ENCODE results near the gene C1orf122.

Gene C1orf122

GRCh38 chr1:37817481-37817880 lies 9.9 kb downstream of the C1orf122 start:
- Histone ChIP-seq H3K4me1 (ENCODE audit: insufficient read depth, low read length) (no peaks in the 10 kb centered on the region), H3K36me3 (ENCODE audit: insufficient read depth, low read length) (no peaks in the 10 kb centered on the region; the same call in none of the 2 replicates), H3K9ac (ENCODE audit: low read depth, low read length) (no peak overlapping the region), H3K9me3 (ENCODE audit: control insufficient read depth, insufficient read depth, low read length) (no peaks in the 10 kb centered on the region)

- Histone ChIP-seq H3K4me1 (ENCODE audit: insufficient read depth, low read length) (no peaks in the 10 kb centered on the region), H3K9ac (ENCODE audit: low read depth, low read length) (no peak overlapping the region), H3K36me3 (ENCODE audit: insufficient read depth, low read length) (no peaks in the 10 kb centered on the region; the same call in none of the 2 replicates), H3K9me3 (ENCODE audit: control insufficient read depth, insufficient read depth, low read length) (no peaks in the 10 kb centered on the region)
These were observed 13.9 kb downstream of the C1orf122 start for GRCh38 chr1:37821481-37821880.

- H3K36me3 ChIP-seq (ENCODE audit: insufficient read depth, low read length) = no peaks in the 10 kb centered on the region; the same call in 1 of the 2 replicates
- no peaks in the 10 kb centered on the region for H3K4me1 ChIP-seq (ENCODE audit: insufficient read depth, low read length)
- no peaks in the 10 kb centered on the region for H3K9me3 ChIP-seq (ENCODE audit: control insufficient read depth, insufficient read depth, low read length)
- H3K9ac ChIP-seq (ENCODE audit: low read depth, low read length) = no peak overlapping the region
These were observed 15.6 kb downstream of the C1orf122 start for GRCh38 chr1:37822906-37823815.

- Histone ChIP-seq H3K36me3 (ENCODE audit: insufficient read depth, low read length) (no peaks in the 10 kb centered on the region; the same call in 1 of the 2 replicates), H3K9me3 (ENCODE audit: control insufficient read depth, insufficient read depth, low read length) (no peaks in the 10 kb centered on the region), H3K4me1 (ENCODE audit: insufficient read depth, low read length) (no peaks in the 10 kb centered on the region), H3K9ac (ENCODE audit: low read depth, low read length) (no peak overlapping the region)
These were observed 16.4 kb downstream of the C1orf122 start for GRCh38 chr1:37824001-37824400.

- Histone ChIP-seq H3K9ac (ENCODE audit: low read depth, low read length) (no peak overlapping the region), H3K9me3 (ENCODE audit: control insufficient read depth, insufficient read depth, low read length) (no peaks in the 10 kb centered on the region), H3K4me1 (ENCODE audit: insufficient read depth, low read length) (no peaks in the 10 kb centered on the region), H3K36me3 (ENCODE audit: insufficient read depth, low read length) (no peaks in the 10 kb centered on the region)
These were observed 17.9 kb downstream of the C1orf122 start for GRCh38 chr1:37825506-37825905.

- Histone ChIP-seq H3K9me3 (ENCODE audit: control insufficient read depth, insufficient read depth, low read length) (no peaks in the 10 kb centered on the region), H3K36me3 (ENCODE audit: insufficient read depth, low read length) (peaks cover 6% of the 10 kb centered on the region; the same call in 1 of the 2 replicates), H3K9ac (ENCODE audit: low read depth, low read length) (no peak overlapping the region), H3K4me1 (ENCODE audit: insufficient read depth, low read length) (no peaks in the 10 kb centered on the region)
These were observed 21.0 kb downstream of the C1orf122 start for GRCh38 chr1:37828410-37829074.

- H3K36me3 ChIP-seq (ENCODE audit: insufficient read depth, low read length) = peaks cover 13% of the 10 kb centered on the region
These were observed 23.5 kb downstream of the C1orf122 start for GRCh38 chr1:37831109-37831508.

GRCh38 chr1:37831809-37832208 lies 24.2 kb downstream of the C1orf122 start:
- Histone ChIP-seq H3K36me3 (ENCODE audit: insufficient read depth, low read length) (peaks cover 13% of the 10 kb centered on the region), H3K4me1 (ENCODE audit: insufficient read depth, low read length) (no peaks in the 10 kb centered on the region), H3K9me3 (ENCODE audit: control insufficient read depth, insufficient read depth, low read length) (no peaks in the 10 kb centered on the region), H3K9ac (ENCODE audit: low read depth, low read length) (no peak overlapping the region)

More at GRCh38 chr1:37831109-37831508, 23.5 kb downstream of the C1orf122 start:
- no peak overlapping the region for H3K9ac ChIP-seq (ENCODE audit: low read depth, low read length)
- H3K9me3 ChIP-seq (ENCODE audit: control insufficient read depth, insufficient read depth, low read length) = no peaks in the 10 kb centered on the region
- no peaks in the 10 kb centered on the region for H3K4me1 ChIP-seq (ENCODE audit: insufficient read depth, low read length)

GRCh38 chr1:37836788-37837187 lies 29.2 kb downstream of the C1orf122 start:
- H3K4me1 ChIP-seq (ENCODE audit: insufficient read depth, low read length) = no peaks in the 10 kb centered on the region
- no peaks in the 10 kb centered on the region for H3K9me3 ChIP-seq (ENCODE audit: control insufficient read depth, insufficient read depth, low read length)
- no peak overlapping the region for H3K9ac ChIP-seq (ENCODE audit: low read depth, low read length)
- peaks cover 9% of the 10 kb centered on the region for H3K36me3 ChIP-seq (ENCODE audit: insufficient read depth, low read length)

GRCh38 chr1:37839676-37840075 lies 32.1 kb downstream of the C1orf122 start:
- Histone ChIP-seq H3K4me1 (ENCODE audit: insufficient read depth, low read length) (no peaks in the 10 kb centered on the region), H3K9ac (ENCODE audit: low read depth, low read length) (no peak overlapping the region), H3K36me3 (ENCODE audit: insufficient read depth, low read length) (peaks cover 4% of the 10 kb centered on the region), H3K9me3 (ENCODE audit: control insufficient read depth, insufficient read depth, low read length) (no peaks in the 10 kb centered on the region)

GRCh38 chr1:37840711-37841110 lies 33.1 kb downstream of the C1orf122 start:
- H3K36me3 ChIP-seq (ENCODE audit: insufficient read depth, low read length) = no peaks in the 10 kb centered on the region; the same call in 1 of the 2 replicates
- no peaks in the 10 kb centered on the region for H3K9me3 ChIP-seq (ENCODE audit: control insufficient read depth, insufficient read depth, low read length)
- no peak overlapping the region for H3K9ac ChIP-seq (ENCODE audit: low read depth, low read length)
- H3K4me1 ChIP-seq (ENCODE audit: insufficient read depth, low read length) = no peaks in the 10 kb centered on the region

- Histone ChIP-seq H3K36me3 (ENCODE audit: insufficient read depth, low read length) (no peaks in the 10 kb centered on the region; the same call in 1 of the 2 replicates), H3K9me3 (ENCODE audit: control insufficient read depth, insufficient read depth, low read length) (no peaks in the 10 kb centered on the region), H3K4me1 (ENCODE audit: insufficient read depth, low read length) (no peaks in the 10 kb centered on the region), H3K9ac (ENCODE audit: low read depth, low read length) (no peak overlapping the region)
These were observed 34.1 kb downstream of the C1orf122 start for GRCh38 chr1:37841652-37842051.

- Histone ChIP-seq H3K4me1 (ENCODE audit: insufficient read depth, low read length) (no peaks in the 10 kb centered on the region), H3K36me3 (ENCODE audit: insufficient read depth, low read length) (no peaks in the 10 kb centered on the region), H3K9me3 (ENCODE audit: control insufficient read depth, insufficient read depth, low read length) (no peaks in the 10 kb centered on the region), H3K9ac (ENCODE audit: low read depth, low read length) (no peak overlapping the region)
These were observed 36.9 kb downstream of the C1orf122 start for GRCh38 chr1:37844536-37844935.

- H3K9me3 ChIP-seq (ENCODE audit: control insufficient read depth, insufficient read depth, low read length) = no peaks in the 10 kb centered on the region
- H3K36me3 ChIP-seq (ENCODE audit: insufficient read depth, low read length) = no peaks in the 10 kb centered on the region
- H3K9ac ChIP-seq (ENCODE audit: low read depth, low read length) = no peak overlapping the region
- H3K4me1 ChIP-seq (ENCODE audit: insufficient read depth, low read length) = no peaks in the 10 kb centered on the region
These were observed 37.6 kb downstream of the C1orf122 start for GRCh38 chr1:37845049-37845646.
